Endothelial cell of hepatic sinusoid (primary cell): ENCODE results near the gene ANKS1A.

Source experiments
- in situ Hi-C: cut with HindIII; loops from 2 replicates; pipeline ENCODE4 v1.10.0; 2017; ENCODE audit warnings: low sequenced_read_pairs

The ANKS1A gene

GRCh38 chr6:35049900-35050756 is 161.1 kb downstream of the ANKS1A start:
- in situ Hi-C loops, result loop anchor here (5.0 kb wide), 1 partner anchor 62 kb away; no protein-coding TSS in a partner anchor

GRCh38 chr6:35050757-35051330 is 161.8 kb downstream of the ANKS1A start:
- in situ Hi-C loops, result loop anchor here (5.0 kb wide), 1 partner anchor 61 kb away; no protein-coding TSS in a partner anchor

DNA sequence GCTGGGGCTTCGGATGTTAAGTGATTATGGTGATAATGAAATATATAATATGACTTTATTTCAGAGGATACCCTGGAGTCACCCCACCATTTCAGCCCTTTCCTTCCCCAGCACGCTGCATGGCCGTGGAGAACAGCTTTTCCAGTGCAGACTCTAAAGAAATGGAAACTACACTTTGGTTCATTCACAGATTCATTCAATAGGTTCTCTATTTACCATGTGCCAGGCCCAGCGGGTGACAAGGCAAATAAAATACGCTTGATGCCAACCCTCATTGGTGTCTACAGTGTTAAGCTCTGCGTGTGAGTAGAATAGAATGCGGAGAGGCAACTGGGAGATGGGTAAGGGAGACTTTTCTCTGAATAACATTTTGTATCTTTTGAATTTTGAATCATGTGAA is 162.3 kb downstream of the ANKS1A start:
- in situ Hi-C loops, result loop anchor here (5.0 kb wide), 1 partner anchor 61 kb away; no protein-coding TSS in a partner anchor

DNA sequence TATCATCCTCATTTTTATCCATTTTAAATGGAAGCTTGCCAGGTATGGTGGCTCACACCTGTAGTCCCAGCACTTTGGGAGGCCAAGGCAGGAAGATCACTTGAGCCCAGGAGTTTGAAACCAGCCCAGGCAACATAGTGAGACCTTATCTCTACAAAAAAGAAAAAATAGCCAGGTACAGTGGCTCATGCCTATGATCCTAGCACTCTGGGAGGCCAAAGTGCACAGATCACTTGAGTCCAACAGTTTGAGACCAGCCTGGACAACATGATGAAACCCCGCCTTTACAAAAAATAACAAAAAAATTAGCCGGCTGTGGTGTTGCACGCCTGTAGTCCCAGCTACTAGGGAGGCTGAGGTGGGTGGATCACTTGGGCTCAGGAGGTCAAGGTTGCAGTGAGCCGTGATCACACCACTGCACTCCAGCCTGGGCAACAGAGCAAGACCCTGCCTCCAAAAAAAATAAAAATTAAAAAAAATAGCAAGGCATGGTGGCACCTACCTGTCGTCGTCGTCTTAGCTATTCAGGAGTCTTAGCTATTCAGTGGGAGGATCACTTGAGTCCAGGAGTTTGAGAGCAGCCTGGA is 163.0 kb downstream of the ANKS1A start:
- in situ Hi-C loops, result loop anchor here (5.0 kb wide), 1 partner anchor 60 kb away; no protein-coding TSS in a partner anchor

GRCh38 chr6:35052694-35053565 is 163.9 kb downstream of the ANKS1A start:
- in situ Hi-C loops, result loop anchor here (5.0 kb wide), 1 partner anchor 59 kb away; no protein-coding TSS in a partner anchor

DNA sequence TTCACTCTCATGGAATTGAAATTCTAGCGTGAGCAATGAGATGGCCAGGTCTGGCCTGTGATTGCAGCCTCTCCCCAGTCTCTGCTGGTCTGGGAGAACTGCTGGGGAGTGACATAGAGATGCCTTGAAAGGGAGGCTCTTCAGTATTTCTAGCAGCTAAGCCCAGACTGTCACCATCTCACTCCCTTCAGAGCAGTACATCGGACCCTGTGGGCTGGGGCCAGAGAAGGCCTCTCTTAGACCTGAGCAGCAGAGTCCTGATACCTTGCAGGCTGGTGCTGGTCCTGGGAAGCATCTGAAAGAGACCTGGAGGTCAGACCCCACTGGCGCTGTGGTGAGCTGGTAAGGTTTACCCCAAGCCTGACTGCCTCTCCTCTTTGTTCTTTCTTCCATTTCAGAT is 164.6 kb downstream of the ANKS1A start:
- in situ Hi-C loops, result loop anchor here (5.0 kb wide), 1 partner anchor 59 kb away; no protein-coding TSS in a partner anchor

- in situ Hi-C loops, result loop anchor here (5.0 kb wide), 1 partner anchor 58 kb away; no protein-coding TSS in a partner anchor
Measured at GRCh38 chr6:35054106-35054742, 165.2 kb downstream of the ANKS1A start.

DNA sequence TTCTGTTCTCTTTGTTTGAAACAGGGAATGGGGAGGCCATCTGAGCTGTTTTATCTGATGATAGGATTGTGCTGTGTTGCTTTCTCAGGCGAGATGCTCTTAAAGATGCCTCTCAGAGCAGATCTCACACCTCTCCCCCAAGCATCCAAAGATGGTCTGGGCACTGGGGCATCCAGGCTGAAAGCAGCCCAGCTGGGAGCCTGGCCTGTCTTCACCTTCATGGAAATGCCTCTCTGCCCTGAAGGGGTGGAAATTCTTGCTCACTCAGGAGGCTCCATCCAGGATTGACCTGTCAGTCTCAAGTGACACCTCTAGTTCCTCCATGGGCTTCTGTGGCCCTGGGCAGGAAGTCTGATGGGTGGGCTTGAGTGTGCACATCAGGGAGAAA is 165.7 kb downstream of the ANKS1A start:
- in situ Hi-C loops, result loop anchor here (5.0 kb wide), 1 partner anchor 58 kb away; no protein-coding TSS in a partner anchor

DNA sequence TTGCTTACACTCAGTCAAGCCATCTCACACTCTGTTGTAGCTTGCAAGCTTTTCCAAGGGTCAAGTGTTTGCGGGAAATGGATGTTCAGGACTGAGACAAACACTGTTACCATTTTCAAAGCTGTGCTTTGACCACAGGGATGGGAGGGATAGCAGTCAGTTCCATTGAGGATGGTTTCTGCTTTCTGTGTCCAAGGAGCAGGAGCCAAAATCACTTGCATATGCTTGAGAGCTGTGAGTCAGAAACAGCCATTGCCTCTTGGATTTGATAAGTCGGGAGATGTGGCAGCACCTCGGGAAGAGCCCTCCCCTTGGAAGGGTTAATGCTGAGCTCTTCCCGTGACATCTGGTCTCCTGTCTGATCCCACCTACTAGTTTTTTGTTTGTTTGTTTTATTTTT is 166.8 kb downstream of the ANKS1A start:
- in situ Hi-C loops, result no loop called here

GRCh38 chr6:35056952-35057351 is 167.9 kb downstream of the ANKS1A start:
- in situ Hi-C loops, result no loop called here

GRCh38 chr6:35057449-35058357 is 168.6 kb downstream of the ANKS1A start:
- in situ Hi-C loops, result no loop called here

DNA sequence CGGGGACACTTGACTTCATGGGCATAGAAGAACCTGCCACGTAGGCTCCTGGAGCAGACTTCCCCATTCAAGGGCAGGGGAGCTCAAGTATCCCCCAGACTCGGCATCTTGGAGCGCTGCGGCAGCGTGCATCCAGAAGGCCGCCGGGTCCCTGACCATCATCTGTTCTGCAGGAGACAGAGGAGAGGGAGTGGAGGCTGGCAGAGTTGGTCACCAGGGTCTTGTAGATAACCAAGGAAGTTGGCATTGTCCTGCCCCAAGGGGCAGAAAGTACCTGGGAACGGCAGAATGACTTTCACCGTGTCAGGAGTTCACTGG is 169.3 kb downstream of the ANKS1A start:
- in situ Hi-C loops, result no loop called here

DNA sequence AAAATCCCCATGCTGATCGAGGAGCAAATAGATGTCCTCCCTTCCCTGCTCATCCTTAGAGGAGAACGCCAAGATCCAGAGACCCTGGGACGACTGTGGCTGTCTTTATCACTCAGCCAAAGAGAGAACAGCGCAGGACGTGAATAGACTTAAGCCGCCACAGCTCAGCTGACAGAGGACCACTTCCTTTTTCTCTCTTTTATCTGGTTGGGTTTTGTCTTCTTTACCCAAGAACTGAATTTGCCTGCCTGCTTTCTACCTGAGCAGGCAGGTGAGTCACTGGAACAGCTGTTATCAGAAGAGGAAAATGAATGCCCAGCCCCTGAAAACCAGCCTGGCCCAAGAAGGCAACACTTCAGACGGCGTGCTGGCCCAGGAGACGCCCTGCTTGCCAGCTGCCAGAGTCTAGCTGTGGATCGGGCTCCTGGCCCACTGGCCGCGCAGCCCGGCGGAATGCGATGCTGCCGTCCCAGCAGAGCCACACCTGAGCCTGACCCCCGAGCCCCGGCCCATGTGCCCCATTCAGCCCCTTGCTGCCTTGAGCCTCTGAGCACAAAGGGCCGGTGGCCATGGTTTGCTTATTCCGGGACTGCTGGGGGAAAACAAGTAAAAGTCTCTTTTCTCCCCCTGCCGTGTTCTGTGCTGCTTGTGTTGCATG is 169.9 kb downstream of the ANKS1A start:
- in situ Hi-C loops, result no loop called here

DNA sequence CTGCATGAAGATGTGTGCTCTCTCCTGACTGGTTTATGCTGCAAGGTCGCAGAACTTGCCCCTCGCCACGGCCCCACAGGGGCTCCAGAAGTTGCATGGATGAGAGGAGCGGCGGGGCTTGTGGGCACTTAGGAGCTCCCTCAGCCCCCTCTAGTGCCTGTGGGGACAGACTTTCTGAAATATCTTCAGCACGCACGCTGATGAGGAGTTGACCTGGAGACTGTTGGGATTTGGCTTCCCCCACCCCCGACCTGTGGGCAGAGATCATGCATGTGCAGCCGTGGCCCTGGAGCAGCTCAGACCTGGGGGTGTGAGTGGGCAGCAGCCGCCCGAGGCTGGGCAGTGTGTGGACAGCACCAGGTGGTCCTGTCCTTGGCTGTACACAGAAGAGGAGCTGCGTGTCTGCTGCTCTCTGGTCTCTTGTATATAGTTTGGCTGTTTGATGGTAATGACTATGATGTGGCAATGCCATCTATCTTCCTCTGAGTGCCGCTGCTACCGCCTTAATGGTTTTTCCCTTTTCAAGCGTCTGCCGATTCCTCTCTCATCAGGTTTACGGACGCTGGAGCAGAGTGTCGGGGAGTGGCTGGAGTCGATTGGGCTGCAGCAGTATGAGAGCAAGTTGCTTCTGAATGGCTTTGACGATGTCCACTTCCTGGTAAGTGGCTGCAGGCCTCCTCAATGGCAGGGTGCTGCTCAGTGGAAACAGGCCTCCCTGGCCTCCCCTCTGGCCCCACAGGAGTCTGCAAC is 170.7 kb downstream of the ANKS1A start:
- in situ Hi-C loops, result no loop called here

DNA sequence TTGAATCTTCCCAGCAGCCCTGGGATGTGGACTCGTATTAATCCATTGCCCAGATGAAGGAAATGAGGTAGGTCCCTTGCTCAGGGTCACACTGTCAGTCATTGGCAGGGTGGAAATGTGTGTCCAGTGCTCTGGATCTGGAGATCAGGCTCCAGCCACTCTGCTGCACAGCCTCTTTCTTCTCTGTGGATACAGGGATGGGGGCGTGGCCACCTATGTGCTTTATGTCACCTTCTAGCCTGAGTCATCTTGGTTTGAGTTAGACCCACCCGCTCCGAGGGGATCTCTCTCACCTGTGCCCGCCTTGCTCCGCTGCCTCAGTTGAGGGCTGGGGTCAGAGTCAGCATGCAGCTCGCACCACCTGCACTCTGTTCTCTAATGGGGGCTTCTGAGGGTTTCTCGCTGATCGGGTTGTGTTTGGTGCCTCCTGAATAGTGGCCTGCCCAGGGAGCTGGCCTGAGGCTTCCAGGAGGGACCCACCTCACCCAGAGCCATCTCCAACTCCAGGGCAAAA is 172.1 kb downstream of the ANKS1A start:
- in situ Hi-C loops, result no loop called here

DNA sequence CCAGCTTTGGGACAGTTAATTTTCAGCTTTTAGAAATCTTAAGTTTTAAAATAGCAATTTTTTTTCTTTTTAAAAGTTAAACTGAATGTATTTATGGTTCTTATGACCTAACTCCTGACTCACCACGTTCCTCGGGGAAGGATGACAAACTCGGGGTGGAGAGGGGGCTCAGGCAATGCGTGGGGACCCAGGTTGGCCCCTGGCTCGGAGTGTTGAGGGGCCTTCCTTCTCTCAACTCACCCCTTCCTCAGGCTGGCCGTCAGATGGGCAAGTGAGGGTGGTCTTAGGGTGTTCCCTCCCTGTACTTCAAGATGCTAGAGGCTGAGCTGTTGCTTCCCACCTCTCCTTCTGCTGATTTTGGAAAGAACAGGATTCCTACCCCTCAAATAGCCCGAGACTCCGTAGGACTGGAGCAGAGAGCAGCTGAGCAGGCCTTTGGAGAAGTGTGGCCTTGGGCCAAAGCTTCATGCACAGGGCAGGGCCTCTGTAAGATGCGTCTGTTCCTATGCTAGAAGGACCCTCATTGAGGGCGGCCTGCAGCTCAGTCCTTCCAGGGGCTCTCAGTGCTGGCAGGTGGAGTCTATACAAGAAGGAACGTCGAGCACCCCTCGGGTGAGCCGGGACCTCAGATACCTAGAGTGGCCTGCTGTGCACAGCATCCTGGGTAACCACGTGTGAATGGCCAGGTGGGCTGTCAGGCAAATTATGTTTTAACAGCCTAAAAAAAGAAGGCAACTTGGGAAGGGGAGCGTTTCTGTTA is 172.8 kb downstream of the ANKS1A start:
- in situ Hi-C loops, result no loop called here
